SK-N-SH (cell line): Measurements from ENCODE around the gene LRRN1. TPM values are rescaled to one million over a fixed set of nuclear protein-coding genes. Genes with fewer than 3 reads are reported as not detected.

Experiments used
- CTCF ChIA-PET: fragments of 300-600, 350-600 bp; formaldehyde crosslinking; extraction: SDS; loops from one replicate; lab custom pipeline; 2021; lab: Yijun Ruan, JAX
- POLR2A ChIA-PET: fragments of 350-600 bp; sonication (Branson Sonifier 250); formaldehyde crosslinking; extraction: SDS; loops from one replicate; lab custom pipeline; 2020; ENCODE audit warnings: antibody characterized with exemption, inconsistent platforms; lab: Yijun Ruan, JAX
- DNase-seq: peaks from one replicate; pipeline ENCODE4 v3.0.0; 2012
- H2AFZ ChIP-seq: fragments of 200-600 bp; sonication (generic); 2 replicates; pipeline ENCODE4 v1.8.1; 2016; ENCODE audit warnings: antibody characterized with exemption, mild to moderate bottlenecking, low read depth
- H3F3A ChIP-seq: fragments of 200-600 bp; sonication (generic); replicated peaks from 2 replicates; pipeline ENCODE3; 2016; ENCODE audit warnings: antibody characterized with exemption, mild to moderate bottlenecking; ENCODE audit not compliant: insufficient read depth
- H3K27ac ChIP-seq, 2 experiments: fragments of 200-500 bp in 1 of 2; fragments of 200-600 bp in 1 of 2; sonication (Bioruptor generic) in 1 of 2; sonication (generic), shearing (Covaris generic) in 1 of 2; 2 replicates each; pipeline versions ENCODE4 v1.5.1 to v1.6.1; 2014 to 2016; ENCODE audit warnings: low read depth in 2 of 2, inconsistent platforms in 1 of 2, low read length in 1 of 2, mild to moderate bottlenecking in 1 of 2, mixed read lengths in 1 of 2
- H3K27me3 ChIP-seq: fragments of 200-600 bp; sonication (generic), shearing (Covaris generic); 2 replicates; pipeline ENCODE4 v1.6.1; 2016; ENCODE audit warnings: mixed run types; ENCODE audit not compliant: insufficient read depth
- H3K36me3 ChIP-seq, 2 experiments: fragments of 200-500 bp in 1 of 2; fragments of 200-600 bp in 1 of 2; sonication (Bioruptor generic) in 1 of 2; sonication (generic) in 1 of 2; replicated peaks in 1 of 2; 2 replicates each; pipeline versions ENCODE3 to v1.5.1; 2014 to 2016; ENCODE audit warnings: low read length in 1 of 2, mild to moderate bottlenecking in 1 of 2; ENCODE audit not compliant: insufficient read depth in 2 of 2, control insufficient read depth in 1 of 2
- H3K4me1 ChIP-seq, 2 experiments: fragments of 200-500 bp in 1 of 2; fragments of 200-600 bp in 1 of 2; sonication (Bioruptor generic) in 1 of 2; sonication (generic), shearing (Covaris generic) in 1 of 2; 2 replicates each; pipeline versions ENCODE4 v1.5.1 to v1.6.1; 2014 to 2016; ENCODE audit warnings: low read depth in 1 of 2, low read length in 1 of 2, mixed run types in 1 of 2; ENCODE audit not compliant: insufficient read depth in 2 of 2, control insufficient read depth in 1 of 2
- H3K4me2 ChIP-seq: fragments of 200-600 bp; sonication (generic), shearing (Covaris generic); 2 replicates; pipeline ENCODE4 v1.6.1; 2017; ENCODE audit warnings: mixed run types
- H3K4me3 ChIP-seq, 2 experiments: fragments of 200-500 bp in 1 of 2; fragments of 200-600 bp in 1 of 2; sonication (Bioruptor generic) in 1 of 2; sonication (generic), shearing (Covaris generic) in 1 of 2; 2 replicates each; pipeline versions ENCODE4 v1.5.1 to v1.8.1; 2014 to 2016; ENCODE audit warnings: low read depth in 2 of 2, inconsistent platforms in 1 of 2, low read length in 1 of 2, mild to moderate bottlenecking in 1 of 2, mixed read lengths in 1 of 2, moderate library complexity in 1 of 2
- H3K79me2 ChIP-seq: fragments of 200-600 bp; sonication (generic); 2 replicates; pipeline ENCODE4 v1.8.1; 2017; ENCODE audit warnings: mild to moderate bottlenecking; ENCODE audit not compliant: insufficient read depth
- H3K9ac ChIP-seq: fragments of 200-600 bp; sonication (generic); 2 replicates; pipeline ENCODE4 v1.6.1; 2017; ENCODE audit warnings: mixed run types
- H3K9me2 ChIP-seq: fragments of 200-600 bp; sonication (generic); 2 replicates; pipeline ENCODE4 v1.6.1; 2017; ENCODE audit warnings: mixed run types
- H3K9me3 ChIP-seq: fragments of 200-600 bp; sonication (generic); 2 replicates; pipeline ENCODE4 v1.6.1; 2017; ENCODE audit warnings: mixed run types, mild to moderate bottlenecking, moderate library complexity
- H4K20me1 ChIP-seq: fragments of 200-600 bp; sonication (generic); 2 replicates; pipeline ENCODE4 v1.6.1; 2017; ENCODE audit warnings: mild to moderate bottlenecking, mixed run types; ENCODE audit not compliant: insufficient read depth
- CHD2 ChIP-seq: fragments of 150-350 bp; IDR thresholded peaks from 2 replicates; pipeline ENCODE4 v1.6.1; 2018; ENCODE audit warnings: low read length; ENCODE audit not compliant: partially characterized antibody
- ELF1 ChIP-seq: IDR thresholded peaks from 2 replicates; pipeline ENCODE4 v1.4.0; 2012
- EP300 ChIP-seq, 2 experiments: IDR thresholded peaks; 2 replicates each; pipeline versions ENCODE4 v1.4.0 to v1.6.1; 2012; ENCODE audit warnings: borderline replicate concordance in 1 of 2, low read depth in 1 of 2, low read length in 1 of 2
- EZH2phosphoT487 ChIP-seq: fragments of 200-600 bp; sonication (generic); IDR thresholded peaks from 2 replicates; pipeline ENCODE4 v1.6.1; 2017; ENCODE audit warnings: low read depth, mixed run types, mild to moderate bottlenecking, antibody characterized with exemption, moderate library complexity, borderline replicate concordance
- FOSL2 ChIP-seq: IDR thresholded peaks from 2 replicates; pipeline ENCODE4 v1.4.0; 2012; ENCODE audit warnings: low read depth, mild to moderate bottlenecking, moderate library complexity, borderline replicate concordance
- FOXM1 ChIP-seq: IDR thresholded peaks from 2 replicates; pipeline ENCODE4 v1.4.0; 2012; ENCODE audit warnings: low read depth, mild to moderate bottlenecking
- NRF1 ChIP-seq: IDR thresholded peaks from 2 replicates; pipeline ENCODE4 v1.6.1; 2012; ENCODE audit warnings: low read depth, mild to moderate bottlenecking, low read length
- POLR2AphosphoS5 ChIP-seq: IDR thresholded peaks from 2 replicates; pipeline ENCODE4 v1.6.1; 2012; ENCODE audit warnings: low read depth, low read length
- RXRA ChIP-seq: IDR thresholded peaks from 2 replicates; pipeline ENCODE4 v1.4.0; 2012; ENCODE audit warnings: low read depth, mild to moderate bottlenecking, borderline replicate concordance
- WGBS: methylation state at CpG from one replicate; pipeline ENCODE4 v1.1.6; 2017; ENCODE audit warnings: low lambda C conversion rate; 5-methylcytosine and 5-hydroxymethylcytosine counted together
- polyA plus RNA-seq, 3 experiments: library from polyadenylated mRNA; depleted of rRNA; stranded (reverse); fragments of >200 nt; gene quantifications; 2 replicates each; pipeline ENCODE4 v1.2.3, GENCODE V29; 2012
- TF ChIP-seq, protein P1 (sequence below): fragments of 150-350 bp; IDR thresholded peaks from 2 replicates; pipeline ENCODE4 v1.6.1; 2016; ENCODE audit warnings: mild to moderate bottlenecking, low read depth, low read length
- TF ChIP-seq, protein P2 (sequence below): IDR thresholded peaks from 2 replicates; pipeline ENCODE4 v1.4.0; 2012; ENCODE audit warnings: low read depth, borderline replicate concordance
- TF ChIP-seq, protein P3 (sequence below): IDR thresholded peaks from 2 replicates; pipeline ENCODE4 v1.6.1; 2012; ENCODE audit warnings: mild to moderate bottlenecking, low read depth, low read length, moderate library complexity

Gene LRRN1
- polyA plus RNA-seq, 1 of the 3 experiments (the other 2 are of a cell fraction) = 0.03 TPM

DNA sequence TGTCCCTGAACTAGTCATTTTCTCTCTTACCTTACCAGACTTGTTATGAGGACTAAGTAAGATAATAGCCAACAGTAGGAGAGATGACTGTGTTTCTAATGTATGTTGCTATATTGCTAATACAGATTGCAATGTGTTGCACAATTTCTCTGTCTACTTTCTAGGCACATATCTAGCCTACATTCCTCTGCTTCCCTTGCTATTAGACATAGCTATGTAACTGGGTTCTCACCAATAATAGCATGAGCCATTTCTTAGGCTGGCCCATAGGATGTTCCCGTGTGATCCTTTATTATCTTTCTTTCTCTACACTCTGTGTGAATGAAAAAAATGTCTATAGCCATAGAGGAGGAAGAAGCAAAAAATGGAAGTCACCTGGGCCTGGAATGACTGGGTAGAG, 6.8 kb upstream of the LRRN1 start:
- Histone ChIP-seq H2AFZ (no peak overlapping the region), H3K9me2 (no peaks in the 10 kb centered on the region), H3K36me3 (no peaks in the 10 kb centered on the region), H3K9ac (no peak overlapping the region), H3K27me3 (no peaks in the 10 kb centered on the region), H3K79me2 (no peaks in the 10 kb centered on the region), H4K20me1 (no peaks in the 10 kb centered on the region), H3K4me1 (peaks cover 0 to 3% of the 10 kb centered on the region in 2 experiments; a peak in 1 of 4 replicates), H3F3A (no peaks in the 10 kb centered on the region), H3K4me3 (no peak overlapping the region), H3K27ac (no peak overlapping the region), H3K4me2 (no peak overlapping the region), H3K9me3 (no peaks in the 10 kb centered on the region)
- no peak for DNase-seq
- CTCF ChIA-PET = interaction anchor here (1.3 kb wide), 1 partner anchor 13 kb away, joined by 3 read pairs; no protein-coding TSS in a partner anchor
- WGBS = 26% methylated on average over 1 of the region's 1 CpG
- TF ChIP-seq FOSL2 (no peak), CHD2 (no peak), ELF1 (no peak), FOXM1 (no peak), POLR2AphosphoS5 (no peak), NRF1 (no peak)
- TF ChIP-seq, protein P1, sequence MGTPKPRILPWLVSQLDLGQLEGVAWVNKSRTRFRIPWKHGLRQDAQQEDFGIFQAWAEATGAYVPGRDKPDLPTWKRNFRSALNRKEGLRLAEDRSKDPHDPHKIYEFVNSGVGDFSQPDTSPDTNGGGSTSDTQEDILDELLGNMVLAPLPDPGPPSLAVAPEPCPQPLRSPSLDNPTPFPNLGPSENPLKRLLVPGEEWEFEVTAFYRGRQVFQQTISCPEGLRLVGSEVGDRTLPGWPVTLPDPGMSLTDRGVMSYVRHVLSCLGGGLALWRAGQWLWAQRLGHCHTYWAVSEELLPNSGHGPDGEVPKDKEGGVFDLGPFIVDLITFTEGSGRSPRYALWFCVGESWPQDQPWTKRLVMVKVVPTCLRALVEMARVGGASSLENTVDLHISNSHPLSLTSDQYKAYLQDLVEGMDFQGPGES = no peak
- TF ChIP-seq, protein P2, sequence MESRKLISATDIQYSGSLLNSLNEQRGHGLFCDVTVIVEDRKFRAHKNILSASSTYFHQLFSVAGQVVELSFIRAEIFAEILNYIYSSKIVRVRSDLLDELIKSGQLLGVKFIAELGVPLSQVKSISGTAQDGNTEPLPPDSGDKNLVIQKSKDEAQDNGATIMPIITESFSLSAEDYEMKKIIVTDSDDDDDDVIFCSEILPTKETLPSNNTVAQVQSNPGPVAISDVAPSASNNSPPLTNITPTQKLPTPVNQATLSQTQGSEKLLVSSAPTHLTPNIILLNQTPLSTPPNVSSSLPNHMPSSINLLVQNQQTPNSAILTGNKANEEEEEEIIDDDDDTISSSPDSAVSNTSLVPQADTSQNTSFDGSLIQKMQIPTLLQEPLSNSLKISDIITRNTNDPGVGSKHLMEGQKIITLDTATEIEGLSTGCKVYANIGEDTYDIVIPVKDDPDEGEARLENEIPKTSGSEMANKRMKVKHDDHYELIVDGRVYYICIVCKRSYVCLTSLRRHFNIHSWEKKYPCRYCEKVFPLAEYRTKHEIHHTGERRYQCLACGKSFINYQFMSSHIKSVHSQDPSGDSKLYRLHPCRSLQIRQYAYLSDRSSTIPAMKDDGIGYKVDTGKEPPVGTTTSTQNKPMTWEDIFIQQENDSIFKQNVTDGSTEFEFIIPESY = no peak
- POLR2A ChIA-PET = no interaction called here

DNA sequence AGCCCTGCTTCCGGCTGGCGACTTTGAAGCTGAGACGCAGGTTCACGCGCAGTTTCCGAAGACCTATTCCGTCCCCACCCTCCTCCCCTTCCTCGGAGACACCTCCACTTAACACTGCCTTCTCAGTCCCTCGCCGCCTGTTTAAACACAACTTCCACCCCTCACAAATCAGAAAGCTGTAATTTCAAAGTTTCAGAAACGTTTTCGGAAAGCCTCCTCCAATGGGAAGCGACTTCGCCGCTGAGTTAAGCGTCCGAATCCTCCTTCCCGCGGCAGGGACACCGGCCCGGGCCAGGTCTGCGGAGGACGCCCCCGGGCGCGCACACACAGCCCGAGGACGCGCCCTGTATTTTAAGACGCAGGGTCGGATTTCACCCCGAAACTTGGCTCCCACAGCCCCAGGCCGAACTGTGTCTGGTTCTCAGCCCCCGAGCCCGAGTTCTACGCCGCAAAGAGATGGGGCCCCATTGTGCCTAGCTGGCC, 559 bp upstream of the LRRN1 start:
- TF ChIP-seq, protein P3, sequence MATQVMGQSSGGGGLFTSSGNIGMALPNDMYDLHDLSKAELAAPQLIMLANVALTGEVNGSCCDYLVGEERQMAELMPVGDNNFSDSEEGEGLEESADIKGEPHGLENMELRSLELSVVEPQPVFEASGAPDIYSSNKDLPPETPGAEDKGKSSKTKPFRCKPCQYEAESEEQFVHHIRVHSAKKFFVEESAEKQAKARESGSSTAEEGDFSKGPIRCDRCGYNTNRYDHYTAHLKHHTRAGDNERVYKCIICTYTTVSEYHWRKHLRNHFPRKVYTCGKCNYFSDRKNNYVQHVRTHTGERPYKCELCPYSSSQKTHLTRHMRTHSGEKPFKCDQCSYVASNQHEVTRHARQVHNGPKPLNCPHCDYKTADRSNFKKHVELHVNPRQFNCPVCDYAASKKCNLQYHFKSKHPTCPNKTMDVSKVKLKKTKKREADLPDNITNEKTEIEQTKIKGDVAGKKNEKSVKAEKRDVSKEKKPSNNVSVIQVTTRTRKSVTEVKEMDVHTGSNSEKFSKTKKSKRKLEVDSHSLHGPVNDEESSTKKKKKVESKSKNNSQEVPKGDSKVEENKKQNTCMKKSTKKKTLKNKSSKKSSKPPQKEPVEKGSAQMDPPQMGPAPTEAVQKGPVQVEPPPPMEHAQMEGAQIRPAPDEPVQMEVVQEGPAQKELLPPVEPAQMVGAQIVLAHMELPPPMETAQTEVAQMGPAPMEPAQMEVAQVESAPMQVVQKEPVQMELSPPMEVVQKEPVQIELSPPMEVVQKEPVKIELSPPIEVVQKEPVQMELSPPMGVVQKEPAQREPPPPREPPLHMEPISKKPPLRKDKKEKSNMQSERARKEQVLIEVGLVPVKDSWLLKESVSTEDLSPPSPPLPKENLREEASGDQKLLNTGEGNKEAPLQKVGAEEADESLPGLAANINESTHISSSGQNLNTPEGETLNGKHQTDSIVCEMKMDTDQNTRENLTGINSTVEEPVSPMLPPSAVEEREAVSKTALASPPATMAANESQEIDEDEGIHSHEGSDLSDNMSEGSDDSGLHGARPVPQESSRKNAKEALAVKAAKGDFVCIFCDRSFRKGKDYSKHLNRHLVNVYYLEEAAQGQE = no peak
- TF ChIP-seq EP300 (IDR thresholded peaks at IDR 0.05; ENCODE audit: borderline replicate concordance in 1 of 2, low read depth in 1 of 2, low read length in 1 of 2) (no peak), NRF1 (no peak), RXRA (no peak), ELF1 (no peak), EZH2phosphoT487 (no peak)
- peak overlapping the region in 1 of 2 experiments; percentile 62; a peak in 1 of 4 replicates for H3K27ac ChIP-seq
- H3K79me2 ChIP-seq = no peaks in the 10 kb centered on the region
- H3F3A ChIP-seq = no peaks in the 10 kb centered on the region
- H2AFZ ChIP-seq = no peak overlapping the region
- no peaks in the 10 kb centered on the region for H4K20me1 ChIP-seq
- 13% methylated on average over 20 of the region's 37 CpGs for WGBS
- H3K9me3 ChIP-seq = no peaks in the 10 kb centered on the region
- CTCF ChIA-PET = no interaction called here
- no peaks in the 10 kb centered on the region for H3K9me2 ChIP-seq
- POLR2A ChIA-PET = interaction anchor here (0.6 kb wide), 1 partner anchor 40 kb away, joined by 4 read pairs; no protein-coding TSS in a partner anchor
- H3K27me3 ChIP-seq = no peaks in the 10 kb centered on the region
- H3K4me3 ChIP-seq = peak overlapping the region in 1 of 2 experiments; percentile 54; a peak in 2 of 4 replicates
- H3K4me1 ChIP-seq = peaks cover 0 to 2% of the 10 kb centered on the region in 2 experiments; a peak in 1 of 4 replicates
- H3K9ac ChIP-seq = no peak overlapping the region
- peak; percentile 66 for DNase-seq
- no peaks in the 10 kb centered on the region for H3K36me3 ChIP-seq
- H3K4me2 ChIP-seq = no peak overlapping the region
